Mucosa of descending colon (tissue), 3 donors: ENCODE measurements around the gene KCNF1. TPM values are rescaled to one million over a fixed set of nuclear protein-coding genes. Genes with fewer than 3 reads are reported as not detected.

Experiments
- ATAC-seq: fragments of 200-7000 bp; cut with Tn5 transposase; one replicate; pipeline ENCODE4 v1.9.1; 2020; ENCODE audit warnings: mild to moderate bottlenecking, moderate library complexity
- DNase-seq, 3 donors: peaks; one replicate each; pipeline ENCODE4 v3.0.0-alpha.2; 2020
- H3K36me3 ChIP-seq: fragments of 200-600 bp; one replicate; pipeline ENCODE4 v1.8.0; 2021; ENCODE audit warnings: low read depth, mild to moderate bottlenecking
- H3K4me1 ChIP-seq: fragments of 200-600 bp; one replicate; pipeline ENCODE4 v1.8.0; 2021; ENCODE audit warnings: low read depth, mild to moderate bottlenecking
- H3K4me3 ChIP-seq: fragments of 200-600 bp; one replicate; pipeline ENCODE4 v1.8.0; 2021; ENCODE audit warnings: mild to moderate bottlenecking
- H3K9me3 ChIP-seq: fragments of 200-600 bp; one replicate; pipeline ENCODE4 v1.8.0; 2021; ENCODE audit warnings: mild to moderate bottlenecking
- intact Hi-C, 2 donors: fragments of 100-400 bp; cut with DNase I in 1 of 2; cut with micrococcal nuclease in 1 of 2; formaldehyde crosslinking; loops; one replicate each; pipeline versions ENCODE4 v1.11.0 to v1.11.1; 2022; cut with DNase I, micrococcal nuclease
- total RNA-seq, 3 donors: library from RNA; stranded (reverse); fragmentation: NEBNext Ultra II Directional in 2 of 3; extraction: Animal tissue kit (Norgen Biotek cat#: 25700) in 2 of 3; gene quantifications; one replicate each; pipeline versions ENCODE4 v1.2.1 to v1.2.4, GENCODE V29; 2021 to 2023
- TF ChIP-seq, protein P1 (sequence below): fragments of 200-600 bp; IDR thresholded peaks from one replicate; pipeline ENCODE4 v1.8.0; 2022; ENCODE audit warnings: antibody characterized with exemption, mild to moderate bottlenecking
- donor health status: DM: no; HTN: no; CAD: no; lungs with moderate emphysema.
- donor health status: DM: no; HTN: no; CAD: no.
- donor health status: DM: no; HTN: yes; CAD: no.

The KCNF1 gene
- total RNA-seq, 3 donors from 2014 or later: 0.32 to 0.99 (median 0.78) TPM

DNA sequence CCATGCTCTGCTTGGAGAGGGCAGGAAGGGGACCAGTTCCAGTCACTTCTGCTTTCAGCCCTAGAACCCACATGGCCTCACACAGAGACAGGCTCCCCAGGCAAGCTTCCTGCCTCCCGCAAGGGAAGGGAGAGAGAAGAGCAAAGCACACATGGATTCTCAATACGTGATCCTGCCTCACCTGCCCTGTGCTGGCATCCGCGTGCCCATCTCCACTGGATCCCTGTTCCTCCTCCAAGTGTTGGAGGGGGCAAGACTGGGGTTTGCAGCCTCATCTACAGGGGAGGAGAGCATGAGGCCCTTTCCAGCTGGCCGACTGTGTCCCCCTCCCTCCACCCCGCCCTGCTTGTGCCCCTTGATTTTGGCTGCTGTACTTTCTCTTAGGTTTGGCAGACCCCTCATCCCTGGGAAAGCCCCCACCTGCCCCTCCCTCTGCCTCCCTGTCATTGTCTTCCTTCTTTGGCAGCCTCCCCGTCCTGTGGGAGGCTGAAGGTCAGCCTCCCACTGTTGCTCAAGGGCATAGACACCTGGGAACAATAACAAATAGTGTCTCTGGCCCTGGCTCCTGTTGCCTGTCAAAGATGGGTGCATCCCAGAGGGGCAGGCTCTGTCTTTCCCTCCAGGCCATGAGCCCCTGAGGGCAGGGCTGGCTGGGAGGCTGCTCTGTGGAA is 22.7 kb downstream of the KCNF1 start:
- ATAC-seq (no peak), DNase-seq (no peak)
- Histone ChIP-seq H3K4me3 (no peak overlapping the region), H3K36me3 (no peaks in the 10 kb centered on the region), H3K4me1 (no peaks in the 10 kb centered on the region), H3K9me3 (peaks cover 7% of the 10 kb centered on the region)
- TF ChIP-seq, protein P1, sequence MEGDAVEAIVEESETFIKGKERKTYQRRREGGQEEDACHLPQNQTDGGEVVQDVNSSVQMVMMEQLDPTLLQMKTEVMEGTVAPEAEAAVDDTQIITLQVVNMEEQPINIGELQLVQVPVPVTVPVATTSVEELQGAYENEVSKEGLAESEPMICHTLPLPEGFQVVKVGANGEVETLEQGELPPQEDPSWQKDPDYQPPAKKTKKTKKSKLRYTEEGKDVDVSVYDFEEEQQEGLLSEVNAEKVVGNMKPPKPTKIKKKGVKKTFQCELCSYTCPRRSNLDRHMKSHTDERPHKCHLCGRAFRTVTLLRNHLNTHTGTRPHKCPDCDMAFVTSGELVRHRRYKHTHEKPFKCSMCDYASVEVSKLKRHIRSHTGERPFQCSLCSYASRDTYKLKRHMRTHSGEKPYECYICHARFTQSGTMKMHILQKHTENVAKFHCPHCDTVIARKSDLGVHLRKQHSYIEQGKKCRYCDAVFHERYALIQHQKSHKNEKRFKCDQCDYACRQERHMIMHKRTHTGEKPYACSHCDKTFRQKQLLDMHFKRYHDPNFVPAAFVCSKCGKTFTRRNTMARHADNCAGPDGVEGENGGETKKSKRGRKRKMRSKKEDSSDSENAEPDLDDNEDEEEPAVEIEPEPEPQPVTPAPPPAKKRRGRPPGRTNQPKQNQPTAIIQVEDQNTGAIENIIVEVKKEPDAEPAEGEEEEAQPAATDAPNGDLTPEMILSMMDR: no peak
- intact Hi-C loops: no loop called here

DNA sequence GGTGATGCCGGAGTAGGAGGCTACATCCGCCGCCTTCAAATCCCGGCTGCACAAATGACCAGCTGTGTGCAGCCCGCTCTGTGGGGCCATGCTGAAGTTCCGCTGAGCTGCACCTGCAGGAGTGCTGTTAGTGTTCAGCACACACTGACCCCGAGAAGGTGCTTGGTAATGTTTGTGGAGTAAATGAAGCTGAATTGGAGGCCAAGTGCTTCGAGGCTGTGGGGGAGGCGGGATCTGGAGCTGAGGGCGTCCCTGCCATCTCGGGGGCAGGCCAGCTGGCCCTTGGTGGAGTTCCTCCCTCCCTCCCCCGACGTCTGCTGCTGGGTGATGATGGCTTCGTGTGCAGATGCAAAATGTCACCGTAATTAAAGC is 23.2 kb downstream of the KCNF1 start:
- Histone ChIP-seq H3K4me1 (no peaks in the 10 kb centered on the region), H3K9me3 (peaks cover 12% of the 10 kb centered on the region), H3K36me3 (no peaks in the 10 kb centered on the region), H3K4me3 (no peak overlapping the region)
- no peak for DNase-seq
- TF ChIP-seq, protein P1: no peak
- ATAC-seq: no peak
- intact Hi-C loops: no loop called here

DNA sequence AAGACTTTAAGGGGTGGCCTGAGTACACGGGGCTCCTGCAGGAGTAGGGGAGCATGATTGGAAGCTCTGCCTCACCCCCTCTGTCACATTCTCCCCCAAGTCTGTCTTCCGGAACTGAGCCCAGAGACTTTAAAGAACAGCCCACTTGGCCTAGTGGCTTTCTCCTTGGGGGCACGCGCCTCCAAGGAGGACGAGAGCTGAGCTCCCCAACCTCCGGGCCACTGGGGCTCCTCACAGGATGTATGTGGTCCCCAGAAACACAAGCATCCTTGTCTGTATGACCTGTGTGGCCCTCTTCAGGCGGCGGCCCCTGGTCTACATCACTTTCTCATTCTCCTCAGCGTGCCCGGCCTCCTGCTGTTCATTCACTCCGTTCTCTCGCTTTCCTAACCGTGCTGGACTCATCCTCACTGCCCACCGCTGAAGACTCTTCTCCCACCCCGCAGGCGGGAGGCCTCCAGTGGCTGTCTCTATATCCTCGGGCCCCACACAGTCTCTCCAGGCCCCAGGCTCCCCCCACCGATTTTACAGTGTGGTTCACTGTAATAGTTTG is 23.7 kb downstream of the KCNF1 start:
- H3K4me3 ChIP-seq: no peak overlapping the region
- DNase-seq (no peak), ATAC-seq (no peak)
- intact Hi-C loops: no loop called here
- H3K4me1 ChIP-seq: no peaks in the 10 kb centered on the region
- TF ChIP-seq, protein P1: no peak
- H3K36me3 ChIP-seq: no peaks in the 10 kb centered on the region
- peaks cover 12% of the 10 kb centered on the region for H3K9me3 ChIP-seq

DNA sequence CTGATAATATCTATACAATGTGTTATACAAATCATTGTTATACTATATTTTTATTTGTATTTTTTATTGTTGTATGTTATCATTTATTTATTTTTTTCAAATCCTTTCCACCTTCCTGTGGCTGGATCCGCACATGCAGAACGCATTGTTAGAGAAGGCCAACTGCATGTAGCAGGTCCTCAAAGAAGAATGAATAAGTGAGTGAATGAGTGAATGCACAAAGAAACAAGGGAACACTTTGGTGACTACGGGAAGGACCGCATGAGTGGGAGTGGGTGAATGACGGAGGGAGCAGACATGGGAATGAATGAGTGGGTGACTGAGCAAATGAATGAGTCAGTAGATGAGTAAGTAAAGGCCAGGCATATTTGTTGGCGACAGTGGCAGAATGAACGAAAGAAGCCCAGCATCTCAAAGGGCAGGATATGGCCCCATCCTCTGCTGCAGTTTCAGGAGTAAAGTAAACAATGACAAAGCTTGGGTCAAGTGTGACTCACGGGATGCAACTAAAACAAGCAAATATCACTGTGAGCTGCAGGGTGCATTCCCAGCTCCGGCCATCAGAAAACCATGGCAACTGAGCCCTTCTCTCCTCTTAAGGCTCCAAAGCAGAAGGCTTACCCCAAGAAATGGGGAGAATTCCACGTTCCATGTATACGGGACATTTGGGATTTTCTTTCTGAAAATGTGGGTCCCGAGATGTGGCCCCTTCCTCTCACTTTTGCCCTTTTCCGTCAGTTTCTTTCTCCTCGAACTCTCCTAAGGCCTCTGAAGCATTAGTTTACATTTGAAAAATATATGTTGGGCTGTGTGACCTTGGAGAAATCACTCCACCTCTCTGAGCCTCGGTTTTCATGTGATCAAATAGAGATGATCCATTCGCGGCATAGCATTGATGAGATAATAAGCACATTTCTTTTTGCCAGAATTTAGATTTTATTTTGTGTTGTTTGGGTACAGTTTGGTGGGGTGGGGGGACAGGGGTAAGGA is 24.5 kb downstream of the KCNF1 start:
- Histone ChIP-seq H3K36me3 (no peaks in the 10 kb centered on the region), H3K4me3 (no peak overlapping the region), H3K9me3 (peaks cover 12% of the 10 kb centered on the region), H3K4me1 (no peaks in the 10 kb centered on the region)
- DNase-seq (peak in 1 of 3 donors; percentile 21), ATAC-seq (peak; percentile 83)
- intact Hi-C loops: no loop called here
- TF ChIP-seq, protein P1: no peak

DNA sequence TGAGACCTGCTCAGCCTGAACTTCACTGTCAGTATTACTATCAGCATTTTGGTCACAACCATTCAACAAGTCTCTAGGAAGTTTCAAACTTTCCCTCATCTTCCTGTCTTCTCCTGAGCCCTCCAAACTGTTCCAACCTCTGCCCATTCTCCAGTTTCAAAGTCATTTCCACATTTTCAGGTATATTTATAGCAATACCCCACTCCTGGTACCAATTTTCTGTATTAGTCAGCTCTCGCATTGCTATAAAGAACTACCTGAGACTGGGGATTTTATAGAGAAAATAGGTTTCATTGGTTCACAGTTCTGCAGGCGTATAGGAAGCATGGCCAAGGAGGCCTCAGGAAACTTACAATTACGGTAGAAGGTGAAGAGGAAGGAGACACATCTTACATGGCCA is 27.3 kb downstream of the KCNF1 start:
- ATAC-seq: no peak
- Histone ChIP-seq H3K36me3 (no peaks in the 10 kb centered on the region), H3K4me1 (no peaks in the 10 kb centered on the region), H3K9me3 (peaks cover 12% of the 10 kb centered on the region), H3K4me3 (no peak overlapping the region)
- no peak for DNase-seq
- intact Hi-C loops: no loop called here
- TF ChIP-seq, protein P1: no peak
